ENCODE data around the gene LHFPL5. TPM values are rescaled to one million over a fixed set of nuclear protein-coding genes. Genes with fewer than 3 reads are reported as not detected.

LHFPL5 gene
- total RNA-seq, 4 donors from 2014 or later, result not detected

GRCh38 chr6:35774116-35774794, 30.9 kb upstream of the LHFPL5 start:
- no peak for DNase-seq (ENCODE audit: low spot score)
- TF ChIP-seq CTCF (IDR thresholded peaks at IDR 0.05), result no peak
- ATAC-seq (ENCODE audit: low FRiP score), result no peak

GRCh38 chr6:35775031-35775430, 30.1 kb upstream of the LHFPL5 start:
- no peak for TF ChIP-seq CTCF (IDR thresholded peaks at IDR 0.05)
- ATAC-seq (ENCODE audit: low FRiP score) (no peak), DNase-seq (ENCODE audit: low spot score) (no peak)

- DNase-seq (ENCODE audit: low spot score), result no peak
- ATAC-seq (ENCODE audit: low FRiP score), result peak; percentile 43
- TF ChIP-seq CTCF (IDR thresholded peaks at IDR 0.05), result no peak
These were observed 28.6 kb upstream of the LHFPL5 start, which contains the start of gene CLPSL2 for GRCh38 chr6:35776364-35777215. Gene CLPSL2, plus strand, starts transcription at chr6:35776598. Its CDS starts 21 bp downstream, at chr6:35776619.

GRCh38 chr6:35777356-35778102, 27.6 kb upstream of the LHFPL5 start:
- ATAC-seq (ENCODE audit: low FRiP score) (no peak), DNase-seq (ENCODE audit: low spot score) (no peak)
- no peak for TF ChIP-seq CTCF (IDR thresholded peaks at IDR 0.05)

GRCh38 chr6:35778437-35778836, 26.7 kb upstream of the LHFPL5 start:
- DNase-seq (ENCODE audit: low spot score) (no peak), ATAC-seq (ENCODE audit: low FRiP score) (no peak)

GRCh38 chr6:35780719-35781118, 24.4 kb upstream of the LHFPL5 start, which contains the start of gene CLPSL1:
Gene CLPSL1, plus strand, starts transcription at chr6:35781019. Its CDS starts 92 bp downstream, at chr6:35781111.
- DNase-seq (ENCODE audit: low spot score), result no peak
- TF ChIP-seq CTCF (IDR thresholded peaks at IDR 0.05), result no peak
- no peak for ATAC-seq (ENCODE audit: low FRiP score)

More at GRCh38 chr6:35778437-35778836, 26.7 kb upstream of the LHFPL5 start:
- TF ChIP-seq CTCF (IDR thresholded peaks at IDR 0.05), result no peak

Data from omental fat pad (tissue), 4 donors.